ENCODE measurements around the gene RAB7A.

GRCh38 chr3:128723477-128723876 lies 2.5 kb upstream of the RAB7A start:
- no peak for TF ChIP-seq CTCF (IDR thresholded peaks at IDR 0.05)
- TF ChIP-seq POLR2A (IDR thresholded peaks at IDR 0.05): no peak
